HG03039 (cell line): ENCODE results near the gene TEAD3.

Experiments used
- ATAC-seq: cut with Tn5 transposase; IDR thresholded peaks from one replicate; pipeline ENCODE4 v1.9.1; 2021; ENCODE audit warnings: mild to moderate bottlenecking, moderate library complexity; ENCODE audit not compliant: unreplicated experiment

Gene TEAD3

DNA sequence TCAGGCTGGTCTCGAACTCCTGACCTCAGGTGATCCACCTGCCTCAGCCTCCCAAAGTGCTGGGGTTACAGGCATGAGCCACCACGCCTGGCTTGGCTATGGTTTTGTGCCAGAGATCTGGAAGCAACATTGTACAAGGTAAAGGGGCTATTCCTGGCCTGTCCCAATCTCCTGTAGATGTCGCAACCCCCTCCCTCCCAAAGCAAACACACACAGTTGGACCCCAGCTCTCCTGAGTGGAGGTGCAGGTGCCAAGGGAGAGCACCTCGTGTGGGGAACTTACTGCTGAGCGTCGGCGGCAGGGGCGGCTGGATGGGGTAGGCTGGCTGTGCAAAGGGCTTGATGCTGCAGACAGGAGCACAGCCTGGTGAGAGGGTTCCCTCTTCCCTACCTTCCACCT, 19.9 kb downstream of the TEAD3 start:
- no peak for ATAC-seq

DNA sequence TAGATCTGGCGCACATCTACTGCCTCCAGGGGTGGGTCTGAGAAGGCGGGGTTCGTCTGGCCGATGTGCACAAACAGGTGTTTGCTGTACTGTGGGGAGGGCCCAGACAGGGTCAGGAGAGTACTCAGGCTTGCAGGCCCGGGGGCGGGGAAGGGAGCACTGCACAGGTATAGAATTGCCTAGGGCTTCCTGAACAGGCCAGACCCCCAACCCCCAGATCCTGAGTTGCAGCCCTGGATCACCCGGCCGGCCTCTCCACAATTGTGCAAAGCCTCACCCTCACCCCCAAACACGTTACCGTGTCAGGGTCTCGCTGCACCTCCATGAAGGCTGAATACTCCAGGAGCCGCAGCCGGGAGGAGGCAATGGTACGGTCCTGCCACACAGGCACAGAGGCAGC, 20.9 kb downstream of the TEAD3 start:
- ATAC-seq, result no peak

DNA sequence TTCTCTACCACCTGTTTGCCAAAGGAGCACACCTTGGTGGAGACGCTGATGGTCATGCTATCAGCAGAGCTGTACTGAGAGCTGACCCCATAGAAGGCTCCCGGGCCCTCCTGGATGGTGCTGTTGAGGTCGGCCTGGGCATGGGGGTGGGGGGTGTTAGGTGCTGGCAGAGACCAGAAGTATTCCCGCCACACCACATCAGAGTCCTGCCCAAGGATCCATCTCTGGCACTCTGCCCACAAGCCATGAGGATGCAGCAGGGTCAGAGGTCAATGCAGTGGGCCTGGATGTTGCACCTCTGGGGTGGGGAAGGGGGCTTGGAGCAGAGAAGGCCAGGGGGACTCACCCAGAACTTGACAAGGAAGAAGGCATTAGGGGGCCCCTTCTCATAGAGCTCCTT, 21.3 kb downstream of the TEAD3 start:
- no peak for ATAC-seq

DNA sequence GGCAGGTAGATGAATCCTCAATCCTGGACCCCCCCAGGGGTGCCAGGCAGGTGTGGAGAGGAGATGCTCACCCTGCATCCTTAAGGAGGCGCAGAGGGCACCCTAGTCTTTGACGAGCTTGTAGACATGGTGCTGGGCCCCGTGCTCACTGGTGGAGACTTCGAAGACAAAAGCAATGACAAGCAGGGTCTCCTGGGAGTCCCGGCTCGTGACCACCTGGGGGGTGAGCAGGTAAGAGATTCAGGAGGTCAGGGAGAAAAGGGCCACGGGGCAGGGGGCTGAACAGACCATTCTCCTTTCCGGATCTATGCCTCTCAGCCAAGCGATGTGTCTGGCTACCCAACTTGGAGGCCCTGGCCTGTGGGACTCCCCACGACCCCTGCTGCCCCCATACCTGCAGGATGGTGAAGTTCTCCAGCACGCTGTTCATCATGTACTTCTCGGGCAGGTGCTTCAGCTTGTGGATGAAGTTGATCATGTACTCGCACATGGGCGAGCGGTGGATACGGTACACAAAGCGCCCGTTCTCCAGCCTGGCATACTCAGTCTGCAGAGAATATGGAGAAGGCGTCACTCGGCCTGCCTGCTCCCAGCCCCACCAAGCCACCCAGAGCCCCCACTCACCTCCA, 21.8 kb downstream of the TEAD3 start:
- no peak for ATAC-seq

DNA sequence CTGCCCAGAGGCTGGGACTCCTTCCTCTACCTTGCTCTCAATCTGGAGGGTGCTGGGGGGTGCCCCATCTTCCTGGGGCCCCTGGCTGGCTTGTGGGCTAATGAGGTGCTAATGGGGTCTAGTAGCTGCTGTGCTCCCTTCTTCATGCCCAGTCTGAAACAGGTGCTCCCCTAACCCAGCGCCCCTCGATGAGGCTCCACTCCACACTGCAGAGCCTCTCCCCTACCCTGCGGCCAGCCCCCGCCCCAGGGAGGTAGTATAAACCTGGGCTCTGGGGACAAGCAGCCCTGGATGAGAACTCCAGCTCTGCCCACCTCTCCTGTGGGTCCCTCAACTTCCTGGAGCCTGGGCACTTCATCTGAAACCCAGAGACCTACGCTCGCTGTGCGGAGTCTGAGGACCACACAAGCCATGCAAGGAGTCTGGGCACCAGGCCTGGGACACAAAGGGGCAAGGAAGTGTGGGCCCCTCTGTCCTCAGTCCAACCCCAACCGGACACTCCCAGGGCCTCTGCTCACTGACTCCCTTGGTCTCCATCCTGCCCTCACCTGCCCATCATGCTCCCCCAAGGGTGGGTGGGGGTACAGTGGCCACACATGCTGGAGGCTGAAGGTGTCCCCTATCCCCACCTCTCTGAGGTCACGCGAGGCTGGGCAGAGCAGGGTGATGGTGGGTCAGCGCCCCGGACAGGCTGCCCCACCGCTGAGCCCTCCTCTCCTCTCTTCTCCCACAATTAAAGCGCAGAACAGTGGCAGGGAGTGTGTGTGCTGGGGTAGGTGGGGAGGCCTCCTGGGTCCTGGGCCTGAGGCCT, 22.5 kb downstream of the TEAD3 start:
- ATAC-seq, result no peak

DNA sequence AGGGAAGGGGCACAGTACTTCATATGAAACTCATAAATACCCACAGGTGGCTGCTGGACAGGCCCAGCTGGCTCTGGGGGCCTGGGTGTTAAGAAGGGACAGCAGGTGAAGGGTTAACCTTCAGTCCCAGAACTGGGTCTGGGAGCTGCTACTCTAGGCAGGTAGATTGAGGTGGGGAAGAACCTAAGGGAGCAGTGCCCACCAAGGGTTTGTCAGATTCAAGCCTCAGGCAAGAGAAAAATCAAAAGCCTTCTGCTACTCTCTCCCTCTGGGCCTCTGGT, 23.1 kb downstream of the TEAD3 start:
- ATAC-seq, result no peak

DNA sequence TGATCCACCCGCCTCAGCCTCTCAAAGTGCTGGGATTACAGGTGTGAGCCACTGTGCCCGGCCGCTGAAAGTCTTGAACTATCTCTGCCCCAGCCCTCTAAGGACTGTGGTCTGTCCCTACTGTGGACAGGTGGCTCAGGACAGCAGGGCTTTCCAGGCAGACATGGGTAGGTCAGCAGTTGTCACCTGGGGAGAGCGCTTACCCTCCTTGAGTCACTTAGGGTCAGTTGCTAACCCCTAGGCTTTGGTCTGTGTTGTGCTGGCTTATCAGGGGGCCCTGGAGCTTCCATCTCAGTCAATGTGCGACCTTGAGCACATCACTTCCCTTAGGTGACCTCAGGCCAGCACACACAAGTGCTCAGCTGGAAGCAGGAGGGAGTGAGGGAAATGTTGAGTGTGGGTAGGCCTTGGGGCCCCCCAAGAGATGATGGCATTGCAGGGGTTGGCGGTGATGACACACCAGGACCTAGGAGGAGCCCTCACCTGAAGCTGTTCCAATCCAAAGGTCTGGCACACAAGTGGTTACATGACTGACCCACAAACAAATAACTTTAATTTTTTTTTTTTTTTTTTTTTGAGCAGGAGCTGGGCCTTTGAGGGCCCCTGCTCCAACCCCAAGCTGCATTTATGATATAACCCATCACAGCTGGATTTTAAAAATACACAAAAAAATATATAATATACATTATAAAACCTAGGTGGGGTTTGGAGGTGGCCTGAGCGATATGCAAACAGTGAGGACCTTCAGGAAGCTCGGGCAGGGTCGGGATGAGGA, 23.6 kb downstream of the TEAD3 start:
- ATAC-seq, result no peak

DNA sequence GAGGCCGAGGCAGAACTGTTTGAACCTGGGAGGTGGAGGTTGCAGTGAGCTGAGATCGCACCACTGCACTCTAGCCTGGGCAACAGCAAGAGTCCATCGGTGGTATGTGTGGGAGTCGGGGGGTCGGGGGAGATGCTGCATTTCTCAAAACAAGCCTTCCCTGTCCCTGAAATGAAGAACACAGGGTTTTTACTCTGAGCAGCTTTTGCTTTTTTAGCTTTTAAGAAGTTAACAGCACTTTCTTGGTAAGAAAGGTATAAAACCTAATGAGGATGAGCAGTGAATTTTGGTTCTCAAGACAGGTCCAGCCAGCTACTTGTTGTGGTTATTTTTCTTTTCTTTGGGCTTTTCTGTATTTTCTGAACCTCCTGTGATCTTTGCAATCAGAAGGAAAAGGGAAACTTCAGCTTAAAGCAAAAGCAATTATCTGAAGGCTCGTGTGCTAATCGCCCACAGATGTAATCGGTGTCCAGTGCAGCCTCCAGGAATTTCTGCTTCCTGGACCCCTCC, 25.0 kb downstream of the TEAD3 start:
- no peak for ATAC-seq

DNA sequence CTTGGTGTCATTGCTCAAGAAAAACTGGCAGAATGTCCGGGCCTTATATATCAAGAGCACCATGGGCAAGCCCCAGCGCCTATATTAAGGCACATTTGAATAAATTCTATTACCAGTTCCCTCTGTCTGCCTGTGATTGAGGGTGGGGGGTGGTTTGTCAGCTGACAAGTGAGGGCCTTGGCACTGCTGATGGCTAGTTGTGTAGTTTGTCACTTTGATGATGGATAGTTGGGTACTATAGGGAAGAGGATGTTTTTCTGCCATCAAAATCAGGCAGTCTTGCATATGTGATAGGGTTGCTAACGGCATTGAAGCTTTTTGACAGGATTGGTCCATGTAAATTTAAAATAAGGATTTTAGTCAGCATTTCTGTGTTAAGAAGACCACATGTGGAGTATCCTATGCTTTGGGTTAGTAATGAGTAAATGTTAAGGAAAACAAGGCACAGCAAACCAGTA, 26.2 kb downstream of the TEAD3 start:
- ATAC-seq, result no peak

DNA sequence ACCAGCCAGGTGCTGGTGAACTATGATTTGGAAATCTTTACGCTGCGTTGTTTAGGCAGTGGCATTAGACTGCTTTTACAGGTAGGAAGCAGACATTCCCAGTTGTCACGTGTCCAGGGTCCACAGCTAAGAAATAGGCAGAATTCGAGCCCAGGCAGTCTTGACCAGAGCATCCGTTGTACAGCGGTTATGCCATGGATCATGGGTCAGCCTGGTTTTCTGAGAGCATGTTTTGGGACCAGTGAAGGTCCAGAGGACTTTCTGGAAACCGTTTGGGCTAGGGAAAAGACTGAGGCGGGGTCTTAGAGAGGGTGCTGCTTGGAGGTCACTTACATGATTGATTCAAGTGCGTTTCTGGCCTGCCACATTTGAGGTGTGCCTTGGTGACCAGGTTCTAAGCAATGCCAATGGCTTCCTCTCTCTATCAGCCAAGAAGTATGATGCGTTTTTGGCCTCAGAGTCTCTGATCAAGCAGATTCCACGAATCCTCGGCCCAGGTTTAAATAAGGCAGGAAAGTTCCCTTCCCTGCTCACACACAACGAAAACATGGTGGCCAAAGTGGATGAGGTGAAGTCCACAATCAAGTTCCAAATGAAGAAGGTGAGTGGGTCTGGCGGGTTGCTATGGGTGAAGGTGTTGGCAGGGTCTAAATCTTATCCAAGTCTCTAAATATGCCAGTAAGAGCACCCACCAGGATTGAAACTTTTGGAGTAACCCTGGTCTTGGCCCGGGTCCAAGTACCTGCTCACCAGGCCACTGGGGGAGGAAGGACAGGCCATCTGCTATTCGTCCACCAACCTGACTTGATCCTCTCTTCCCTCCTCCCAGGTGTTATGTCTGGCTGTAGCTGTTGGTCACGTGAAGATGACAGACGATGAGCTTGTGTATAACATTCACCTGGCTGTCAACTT, 26.9 kb downstream of the TEAD3 start:
- ATAC-seq, result no peak

DNA sequence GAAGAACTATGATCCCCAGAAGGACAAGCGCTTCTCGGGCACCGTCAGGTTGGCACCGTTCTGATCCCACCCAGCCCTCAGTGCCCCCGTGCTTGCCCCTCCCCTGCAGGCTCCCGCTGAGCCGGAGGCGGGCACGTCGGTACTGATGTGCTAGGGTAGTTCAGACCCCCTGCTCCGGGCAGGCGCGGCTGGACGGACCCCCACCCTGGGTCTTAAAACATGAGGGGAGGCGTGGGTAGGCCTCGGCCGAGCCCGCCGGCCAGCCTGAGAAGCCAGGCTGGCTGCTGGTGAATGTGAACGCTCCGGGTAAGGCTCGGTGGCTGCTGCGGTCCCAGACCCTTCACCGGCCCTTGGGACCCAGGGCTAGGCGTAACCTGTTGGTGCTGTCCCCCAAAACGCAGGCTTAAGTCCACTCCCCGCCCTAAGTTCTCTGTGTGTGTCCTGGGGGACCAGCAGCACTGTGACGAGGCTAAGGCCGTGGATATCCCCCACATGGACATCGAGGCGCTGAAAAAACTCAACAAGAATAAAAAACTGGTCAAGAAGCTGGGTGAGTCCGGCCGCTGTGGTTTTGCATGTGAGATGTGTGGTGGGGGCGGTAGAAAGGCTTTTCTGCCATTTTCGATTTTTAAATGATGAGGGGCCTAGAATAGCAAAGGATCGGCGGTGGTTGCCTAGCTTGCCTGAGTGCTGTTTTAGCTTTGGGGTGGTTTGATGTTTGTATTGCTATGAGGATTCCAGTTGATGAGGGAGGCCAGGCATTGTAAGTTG, 27.7 kb downstream of the TEAD3 start:
- peak; percentile 2 for ATAC-seq

DNA sequence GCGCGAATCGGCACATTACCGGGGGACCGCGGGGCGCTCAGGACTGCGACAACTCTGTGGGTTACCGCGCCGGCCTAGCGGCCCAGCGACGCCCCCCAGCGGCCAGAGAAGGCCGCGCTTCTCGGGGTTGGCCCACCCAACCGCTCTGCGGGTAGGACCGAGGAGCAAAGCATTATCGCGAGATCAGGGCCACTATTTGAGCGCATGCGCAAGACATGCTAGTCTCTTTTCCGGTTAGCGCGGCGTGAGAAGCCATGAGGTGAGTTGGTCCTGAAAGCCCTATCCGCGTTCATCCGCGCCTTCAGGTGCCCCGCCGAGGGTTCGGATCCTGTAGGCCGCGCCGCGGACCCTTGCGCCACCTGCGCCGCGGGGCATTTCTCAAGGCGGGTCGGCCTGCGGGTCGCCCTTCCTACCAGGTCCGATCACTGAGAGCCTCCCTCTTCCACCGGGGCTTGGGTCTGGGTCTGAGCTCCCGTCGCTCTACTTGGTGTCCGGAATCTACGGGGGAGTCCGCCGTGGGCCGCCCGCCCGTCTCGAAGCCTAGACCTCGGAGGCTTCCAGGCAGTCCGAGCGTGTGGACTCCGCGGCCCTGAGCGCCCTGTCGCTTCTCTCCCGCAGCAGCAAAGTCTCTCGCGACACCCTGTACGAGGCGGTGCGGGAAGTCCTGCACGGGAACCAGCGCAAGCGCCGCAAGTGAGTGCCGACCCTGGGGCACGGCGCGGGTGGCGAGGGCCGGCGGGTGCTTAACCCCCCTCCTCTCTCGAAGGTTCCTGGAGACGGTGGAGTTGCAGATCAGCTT, 28.5 kb downstream of the TEAD3 start, which contains the start of gene RPL10A:
RPL10A (plus strand) TSS at position 221 of the 799 bp plus-strand sequence; CDS start at position 255, 34 bp downstream.
- peak; percentile 65 for ATAC-seq

DNA sequence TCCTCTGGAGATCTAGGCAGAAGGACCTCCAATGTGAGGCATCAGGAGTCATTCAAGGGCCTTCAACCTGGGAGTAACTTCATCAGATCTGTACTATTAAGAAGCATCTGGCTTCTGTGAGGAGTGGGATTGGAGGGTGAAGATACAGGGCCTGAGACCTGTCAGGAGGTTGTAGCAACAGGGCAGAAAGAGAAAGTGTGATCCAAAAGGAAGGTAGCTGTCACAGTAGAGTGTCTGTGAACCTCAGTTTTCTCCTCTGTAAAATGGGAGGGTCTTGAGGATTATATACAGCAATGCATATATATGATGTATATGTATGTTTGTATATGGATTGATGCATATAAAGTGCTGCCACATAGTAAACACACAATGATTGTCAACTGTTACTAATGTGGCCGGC, 31.2 kb downstream of the TEAD3 start:
- ATAC-seq, result no peak

DNA sequence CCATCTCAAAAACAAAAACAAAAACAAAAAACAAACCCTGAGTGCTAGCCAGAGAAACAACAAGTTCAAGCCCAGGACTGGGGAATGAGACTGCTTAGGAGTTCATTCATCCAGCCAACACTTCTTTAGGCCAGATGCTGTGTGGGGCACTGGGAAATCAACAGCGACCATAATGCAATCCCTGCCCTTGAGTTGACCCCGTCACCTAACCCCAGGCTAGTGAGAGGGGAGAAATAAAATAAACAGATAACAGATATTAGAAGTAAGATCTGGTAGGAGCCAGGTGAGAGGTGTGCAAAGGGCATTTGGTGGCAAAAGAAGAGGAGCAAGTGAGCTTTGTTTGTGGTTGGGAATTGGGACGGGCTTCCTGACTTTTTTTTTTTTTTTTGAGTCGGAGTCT, 33.6 kb downstream of the TEAD3 start:
- ATAC-seq, result no peak

DNA sequence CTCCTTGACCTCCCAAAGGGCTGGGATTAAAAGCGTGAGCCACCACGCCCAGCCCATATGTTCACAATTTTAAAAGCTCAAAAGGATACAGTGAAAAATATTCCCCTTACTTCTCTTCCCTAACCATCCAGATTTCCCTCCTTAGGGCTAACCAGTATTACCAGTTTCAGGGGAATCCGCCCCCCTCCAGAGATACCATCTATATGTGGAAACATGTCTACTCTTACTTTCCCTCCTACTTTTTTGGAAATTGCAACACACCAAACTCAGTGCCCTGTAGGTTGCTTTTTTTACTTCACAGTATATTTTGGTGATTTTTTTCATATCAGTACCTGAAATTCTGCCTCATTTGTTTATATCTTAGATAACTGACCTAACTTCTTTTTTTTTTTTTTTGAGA, 35.6 kb downstream of the TEAD3 start:
- no peak for ATAC-seq

DNA sequence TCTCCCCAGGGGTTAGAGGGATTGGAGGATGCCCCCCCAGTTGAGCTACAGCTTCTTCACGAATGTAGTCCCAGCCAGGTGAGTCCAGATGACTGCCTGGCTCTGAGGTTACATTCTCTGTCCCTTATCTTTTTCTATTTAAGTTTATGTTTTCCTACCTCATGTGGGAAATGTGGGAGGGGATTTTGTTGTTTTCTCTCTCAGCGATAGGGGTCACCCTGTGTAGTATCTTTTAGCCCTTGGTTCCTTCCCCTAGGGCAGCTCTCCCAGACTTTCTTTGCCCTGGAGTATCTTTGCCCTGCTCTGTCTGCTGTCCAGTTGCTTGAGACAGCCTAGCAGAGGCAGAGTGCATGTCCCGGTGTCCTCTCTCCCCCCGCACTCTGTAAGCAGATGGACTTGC, 39.0 kb downstream of the TEAD3 start:
- ATAC-seq, result no peak

DNA sequence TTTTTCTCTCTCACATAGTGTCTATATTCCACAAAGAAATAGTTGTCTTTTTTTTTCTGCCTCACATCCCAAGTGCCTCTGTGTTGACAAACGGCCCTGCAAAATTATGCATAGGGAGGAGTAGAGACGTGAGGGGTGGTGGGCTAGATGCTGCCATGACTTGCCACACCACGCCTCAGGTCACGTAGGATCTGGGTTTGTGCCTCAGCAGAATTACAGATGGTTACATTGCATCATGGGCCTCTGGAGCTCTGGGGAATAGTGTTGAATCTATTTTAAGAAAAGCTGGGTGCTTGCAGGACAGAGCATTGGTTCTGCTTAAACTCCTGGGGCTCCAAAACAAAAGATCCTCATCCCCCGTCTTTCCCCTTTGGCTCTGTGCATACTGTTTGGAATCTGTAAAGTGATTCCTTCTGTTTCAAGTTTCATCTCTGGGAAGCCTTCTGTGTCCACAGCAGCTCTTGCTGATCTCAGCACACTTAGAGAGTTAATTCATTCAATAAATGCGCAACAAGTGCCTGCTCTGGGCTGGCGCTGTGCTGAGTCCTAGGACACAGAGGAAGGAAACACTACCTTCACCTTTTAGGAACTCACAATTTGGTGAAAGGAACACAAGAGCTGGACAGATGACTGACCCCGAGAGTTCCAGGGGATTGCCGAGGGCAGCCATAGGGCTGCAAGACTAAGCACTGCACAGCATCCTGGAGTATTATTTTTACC, 42.3 kb downstream of the TEAD3 start:
- no peak for ATAC-seq

DNA sequence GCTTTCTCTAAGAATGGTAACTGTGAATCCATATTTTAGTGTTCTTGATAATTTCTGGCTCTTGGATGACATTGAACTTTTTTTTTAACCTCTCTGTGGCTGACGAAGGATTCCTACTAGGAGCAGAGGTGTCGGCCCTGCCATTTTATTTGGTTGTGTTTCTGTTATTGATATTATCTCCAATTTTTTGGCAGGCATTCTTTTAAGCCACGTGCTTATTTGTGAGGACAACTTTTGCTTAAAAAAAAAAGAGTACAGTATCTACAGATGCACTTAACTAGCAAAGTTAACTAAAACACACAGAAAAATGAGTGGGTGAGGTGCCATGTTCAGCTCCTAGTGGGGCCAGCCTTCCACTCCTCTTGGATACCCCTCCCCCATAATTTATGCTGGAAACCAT, 43.6 kb downstream of the TEAD3 start:
- ATAC-seq, result no peak
